Esophagus squamous epithelium (tissue), 5 donors: ENCODE results near the gene ATP2B2. TPM values are rescaled to one million over a fixed set of nuclear protein-coding genes. Genes with fewer than 3 reads are reported as not detected.

Source experiments
- DNase-seq: peaks from one replicate; lab custom pipeline; 2025; lab: John Stamatoyannopoulos, UW
- H3K27ac ChIP-seq, 4 donors: fragments of 200-600 bp; sonication (generic); one replicate each; pipeline ENCODE4 v1.5.1; 2016 to 2019; ENCODE audit warnings: mild to moderate bottlenecking in 1 of 4
- H3K27me3 ChIP-seq, 4 donors: fragments of 200-600 bp; sonication (generic); 1 replicate in 3 of 4; 2 replicates in 1 of 4; pipeline versions ENCODE4 v1.5.1 to v1.6.0; 2017 to 2021; ENCODE audit warnings: antibody characterized with exemption in 1 of 4
- H3K36me3 ChIP-seq, 3 donors: fragments of 200-600 bp; sonication (generic); one replicate each; pipeline ENCODE4 v1.5.1; 2016 to 2019
- H3K4me1 ChIP-seq, 3 donors: fragments of 200-600 bp; sonication (generic); one replicate each; pipeline ENCODE4 v1.5.1; 2017 to 2019
- H3K4me3 ChIP-seq, 4 donors: fragments of 200-600 bp; sonication (generic); 1 replicate in 3 of 4; 2 replicates in 1 of 4; pipeline ENCODE4 v1.5.1; 2016 to 2019; ENCODE audit warnings: mild to moderate bottlenecking in 2 of 4, moderate library complexity in 1 of 4
- H3K9me3 ChIP-seq, 3 donors: fragments of 200-600 bp; sonication (generic); one replicate each; pipeline ENCODE4 v1.5.1; 2016 to 2019
- POLR2A ChIP-seq, 4 donors: fragments of 450-650 bp; IDR thresholded peaks; one replicate each; pipeline ENCODE4 v1.6.1; 2017; ENCODE audit warnings: antibody characterized with exemption in 4 of 4, mild to moderate bottlenecking in 4 of 4, moderate library complexity in 3 of 4
- WGBS, 2 donors: methylation state at CpG; one replicate each; pipeline ENCODE4 v1.1.5; 2018; 5-methylcytosine and 5-hydroxymethylcytosine counted together
- intact Hi-C: fragments of 100-400 bp; cut with DNase I; formaldehyde crosslinking; loops from one replicate; pipeline ENCODE4 v1.15.0; 2022
- small RNA-seq, 4 donors: library from RNA; depleted of rRNA; stranded (forward); fragments of <200 nt; gene quantifications; one replicate each; pipeline ENCODE3, GENCODE V24; 2016
- total RNA-seq, 4 donors: library from RNA; depleted of rRNA; stranded (reverse); fragments of >200 nt; gene quantifications; one replicate each; pipeline ENCODE4 v1.1.0, GENCODE V29; 2016
- TF ChIP-seq, protein P1 (sequence below), 6 experiments: fragments of 450-650 bp in 4 of 6; fragments of 200-600 bp in 2 of 6; sonication (generic) in 2 of 6; IDR thresholded peaks; one replicate each; pipeline ENCODE4 v1.5.1; 2016 to 2019; ENCODE audit warnings: antibody characterized with exemption in 6 of 6, mild to moderate bottlenecking in 4 of 6, moderate library complexity in 4 of 6
- donor health status: DM: yes; HTN: yes; CAD: no.

The ATP2B2 gene
- total RNA-seq, 4 donors from 2014 or later = 0.31 to 0.57 (median 0.42) TPM

DNA sequence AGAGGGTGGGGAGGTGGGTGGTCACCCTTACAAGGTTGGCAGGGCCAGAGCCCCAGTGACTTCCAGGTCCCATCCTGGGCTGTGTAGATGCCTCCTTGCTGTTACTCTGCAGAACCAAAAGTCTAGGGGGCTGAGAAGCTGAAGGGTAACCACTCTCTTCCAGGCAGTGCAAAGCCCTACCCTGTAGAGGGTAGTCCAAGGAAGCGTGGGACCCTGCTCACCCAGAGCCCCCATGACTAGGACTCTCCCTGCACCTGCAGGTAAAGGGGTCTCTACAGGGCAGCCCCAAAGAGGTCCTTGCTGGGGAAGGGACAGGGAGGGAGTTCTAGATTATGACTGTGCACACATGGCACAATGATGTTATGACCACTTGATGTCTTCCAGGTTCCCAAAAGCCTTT, 226.9 kb downstream of the ATP2B2 start:
- DNase-seq = no peak
- no peak overlapping the region for H3K4me3 ChIP-seq
- H3K27ac ChIP-seq = no peak overlapping the region
- no peaks in the 10 kb centered on the region for H3K9me3 ChIP-seq
- intact Hi-C loops = no loop called here
- TF ChIP-seq POLR2A (IDR thresholded peaks at IDR 0.05) = no peak
- TF ChIP-seq, protein P1, sequence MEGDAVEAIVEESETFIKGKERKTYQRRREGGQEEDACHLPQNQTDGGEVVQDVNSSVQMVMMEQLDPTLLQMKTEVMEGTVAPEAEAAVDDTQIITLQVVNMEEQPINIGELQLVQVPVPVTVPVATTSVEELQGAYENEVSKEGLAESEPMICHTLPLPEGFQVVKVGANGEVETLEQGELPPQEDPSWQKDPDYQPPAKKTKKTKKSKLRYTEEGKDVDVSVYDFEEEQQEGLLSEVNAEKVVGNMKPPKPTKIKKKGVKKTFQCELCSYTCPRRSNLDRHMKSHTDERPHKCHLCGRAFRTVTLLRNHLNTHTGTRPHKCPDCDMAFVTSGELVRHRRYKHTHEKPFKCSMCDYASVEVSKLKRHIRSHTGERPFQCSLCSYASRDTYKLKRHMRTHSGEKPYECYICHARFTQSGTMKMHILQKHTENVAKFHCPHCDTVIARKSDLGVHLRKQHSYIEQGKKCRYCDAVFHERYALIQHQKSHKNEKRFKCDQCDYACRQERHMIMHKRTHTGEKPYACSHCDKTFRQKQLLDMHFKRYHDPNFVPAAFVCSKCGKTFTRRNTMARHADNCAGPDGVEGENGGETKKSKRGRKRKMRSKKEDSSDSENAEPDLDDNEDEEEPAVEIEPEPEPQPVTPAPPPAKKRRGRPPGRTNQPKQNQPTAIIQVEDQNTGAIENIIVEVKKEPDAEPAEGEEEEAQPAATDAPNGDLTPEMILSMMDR (IDR thresholded peaks at IDR 0.05) = no peak
- peaks cover 9 to 91% (median 42%) of the 10 kb centered on the region in 3 donors for H3K36me3 ChIP-seq
- H3K27me3 ChIP-seq = no peaks in the 10 kb centered on the region
- 100% methylated on average over 1 of the region's 1 CpG; no CpG with 5 or more reads in 1 of the 2 donors for WGBS, 2 donors
- peaks cover 3 to 24% (median 3%) of the 10 kb centered on the region in 3 donors for H3K4me1 ChIP-seq

DNA sequence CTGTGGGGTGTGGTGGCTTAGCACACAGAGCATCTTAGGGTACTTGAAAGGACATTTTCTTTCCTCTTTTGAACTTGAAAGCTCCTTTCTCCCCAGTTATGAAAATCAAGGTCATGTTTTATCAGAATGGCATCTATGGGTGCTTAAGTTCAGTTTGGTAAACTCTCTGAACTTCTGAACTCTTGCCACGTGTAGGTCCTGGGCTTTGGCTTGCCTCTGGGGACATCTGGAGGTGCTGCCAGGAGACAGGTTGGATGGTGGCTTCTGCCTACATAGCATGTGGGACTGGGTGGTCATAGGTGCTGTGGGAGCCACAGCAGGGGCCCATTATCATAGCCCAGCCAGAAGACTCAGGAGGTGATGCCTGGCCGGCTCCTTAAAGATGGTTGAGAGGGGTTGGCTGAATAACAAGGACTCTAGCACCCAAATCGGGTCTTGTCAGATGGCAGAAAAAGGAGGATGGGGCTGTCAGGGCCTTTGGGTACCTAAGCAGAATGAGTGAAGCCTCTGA, 228.2 kb downstream of the ATP2B2 start:
- DNase-seq = no peak
- intact Hi-C loops = no loop called here
- no peak for TF ChIP-seq POLR2A (IDR thresholded peaks at IDR 0.05)
- TF ChIP-seq, protein P1 (IDR thresholded peaks at IDR 0.05) = no peak
- H3K27ac ChIP-seq = no peak overlapping the region
- WGBS, 2 donors = 93 to 100% methylated on average over 2 to 3 of the region's 3 CpGs
- no peaks in the 10 kb centered on the region for H3K27me3 ChIP-seq
- H3K4me1 ChIP-seq = peaks cover 4 to 31% (median 10%) of the 10 kb centered on the region in 3 donors
- no peaks in the 10 kb centered on the region for H3K9me3 ChIP-seq
- peaks cover 9 to 95% (median 43%) of the 10 kb centered on the region in 3 donors for H3K36me3 ChIP-seq
- no peak overlapping the region for H3K4me3 ChIP-seq

DNA sequence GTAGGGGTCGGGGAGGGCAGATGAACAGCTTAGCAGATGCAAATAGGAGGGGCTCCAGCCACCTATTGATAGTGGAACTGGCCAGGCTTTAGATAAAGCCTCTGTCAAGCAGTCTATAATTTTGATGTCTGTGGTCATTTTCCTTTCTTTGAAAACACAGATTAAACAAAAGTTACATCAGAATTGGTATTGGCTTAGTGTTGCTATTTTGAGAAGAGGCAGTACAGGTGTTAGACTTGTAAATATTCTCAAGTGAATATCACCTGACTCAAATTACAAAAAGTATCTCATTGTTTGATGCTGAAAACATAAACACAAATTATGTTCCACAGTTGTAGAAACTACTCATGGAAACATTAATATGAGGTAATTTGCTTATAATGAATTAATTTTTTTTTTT, 230.8 kb downstream of the ATP2B2 start:
- H3K4me1 ChIP-seq = peaks cover 4 to 33% (median 10%) of the 10 kb centered on the region in 3 donors
- intact Hi-C loops = no loop called here
- H3K9me3 ChIP-seq = no peaks in the 10 kb centered on the region
- no peak overlapping the region for H3K27ac ChIP-seq
- no peak overlapping the region for H3K4me3 ChIP-seq
- DNase-seq = no peak
- TF ChIP-seq, protein P1 (IDR thresholded peaks at IDR 0.05) = no peak
- no peak for TF ChIP-seq POLR2A (IDR thresholded peaks at IDR 0.05)
- WGBS, 2 donors = 75 to 88% methylated on average over 1 of the region's 1 CpG
- H3K36me3 ChIP-seq = peaks cover 9 to 95% (median 57%) of the 10 kb centered on the region in 3 donors
- no peaks in the 10 kb centered on the region for H3K27me3 ChIP-seq

Small RNA genes lying within 50 kb of the gene (small RNA-seq; reads per million reads assigned to genes)
- gene MIR378B (0 to 0.27 (median 0.08) reads per million in 4 donors), gene MIR885 (0 to 0.30 (median 0.14) reads per million in 4 donors), gene RF02126 (0 reads per million in 4 donors)

Other genes starting within 250 kb of the ATP2B2 start
- gene GHRL, start 212.6 kb downstream of the ATP2B2 start, total RNA-seq = 1 to 10 TPM in 1 of 4 donors, under 1 TPM in 1, not detected in 2; 0.38 to 1.5 TPM
- 100 to 1,000 TPM in 2 of 4 donors, 10 to 100 TPM in 2; 80.3 to 109 (median 94.7) TPM for gene SEC13, start 184.5 kb downstream of the ATP2B2 start, total RNA-seq